C4-2B (cell line): ENCODE data around the gene GALNT3.

Experiments
- H3K27ac ChIP-seq: fragments of 450-650 bp; 2 replicates; pipeline ENCODE4 v1.5.1; 2017
- CTCF ChIP-seq: fragments of 450-650 bp; conservative IDR thresholded peaks from 2 replicates; pipeline ENCODE4 v1.5.1; 2017; ENCODE audit warnings: mild to moderate bottlenecking
- ZFX ChIP-seq: fragments of 450-650 bp; IDR thresholded peaks from 2 replicates; pipeline ENCODE4 v1.6.1; 2017

Gene GALNT3

DNA sequence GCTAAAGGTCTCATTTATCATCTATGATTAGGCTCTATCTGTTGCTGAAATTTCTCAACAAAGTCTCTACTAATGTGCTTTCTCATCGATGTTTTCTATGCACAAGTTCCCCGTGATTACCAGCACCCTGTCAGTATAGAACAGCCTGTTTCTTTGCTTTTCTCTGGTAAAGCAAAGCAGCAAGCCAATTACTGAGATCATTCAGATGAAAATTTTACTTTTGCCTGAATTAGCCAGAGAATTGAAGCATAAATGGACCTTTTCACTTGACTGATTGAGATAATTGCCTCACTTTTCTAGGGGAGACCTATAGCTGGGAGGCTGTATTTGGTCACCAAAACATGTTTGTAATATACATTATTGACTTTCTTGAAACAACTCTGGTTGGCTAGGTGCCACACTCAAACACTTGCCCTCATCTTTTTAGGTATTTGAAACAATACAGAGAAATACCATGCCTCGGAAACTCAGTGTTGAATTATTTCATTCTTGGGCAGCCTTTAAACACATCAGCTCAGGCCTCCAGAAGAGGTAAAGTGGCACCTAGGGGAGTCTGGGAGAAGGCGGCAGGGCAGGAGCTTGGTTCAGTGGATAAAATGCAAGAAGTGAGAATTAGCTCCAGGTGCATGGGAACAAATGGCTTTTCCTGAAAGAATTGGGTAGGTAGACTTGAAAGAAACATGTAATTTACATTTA lies 96.2 kb downstream of the GALNT3 start:
- no peak overlapping the region for H3K27ac ChIP-seq

More for the DNA sequence above, 96.2 kb downstream of the GALNT3 start:
- TF ChIP-seq CTCF = no peak
- no peak for TF ChIP-seq ZFX
